Measurements from ENCODE around the gene HS3ST2. TPM values are rescaled to one million over a fixed set of nuclear protein-coding genes. Genes with fewer than 3 reads are reported as not detected.
"Not testable (repeated sequence)": the region's sequence is repeated elsewhere in the genome, so short reads cannot be mapped to it uniquely, and the experiment has no call there.

HS3ST2 gene
- total RNA-seq, 1 donor: not detected

DNA sequence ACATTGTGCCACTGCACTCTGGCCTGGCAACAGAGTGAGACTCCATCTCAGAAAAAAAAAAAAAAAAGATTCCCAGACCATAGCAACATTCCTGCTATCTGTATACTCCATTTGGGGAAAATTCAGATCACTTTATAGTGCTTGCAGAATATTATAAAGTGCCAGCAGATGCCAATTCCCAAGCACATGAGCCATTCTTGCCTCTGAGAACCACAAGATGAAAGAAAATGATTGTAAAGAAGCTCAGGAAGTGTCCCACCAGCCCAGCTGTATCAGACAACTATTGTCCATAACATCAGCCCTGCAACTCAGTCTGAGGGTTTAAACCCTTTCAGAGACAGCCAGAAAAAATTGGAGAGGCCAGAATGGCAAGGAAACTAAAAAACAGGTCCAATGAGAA, 69.0 kb downstream of the HS3ST2 start:
- no peak overlapping the region for H3K4me3 ChIP-seq (ENCODE audit: low read length)
- no peaks in the 10 kb centered on the region for H3K27me3 ChIP-seq (ENCODE audit: insufficient read depth, low read length)
- no peaks in the 10 kb centered on the region for H3K4me1 ChIP-seq (ENCODE audit: insufficient read depth, low read length)
- no peaks in the 10 kb centered on the region for H3K9me3 ChIP-seq (ENCODE audit: low read depth, low read length)

DNA sequence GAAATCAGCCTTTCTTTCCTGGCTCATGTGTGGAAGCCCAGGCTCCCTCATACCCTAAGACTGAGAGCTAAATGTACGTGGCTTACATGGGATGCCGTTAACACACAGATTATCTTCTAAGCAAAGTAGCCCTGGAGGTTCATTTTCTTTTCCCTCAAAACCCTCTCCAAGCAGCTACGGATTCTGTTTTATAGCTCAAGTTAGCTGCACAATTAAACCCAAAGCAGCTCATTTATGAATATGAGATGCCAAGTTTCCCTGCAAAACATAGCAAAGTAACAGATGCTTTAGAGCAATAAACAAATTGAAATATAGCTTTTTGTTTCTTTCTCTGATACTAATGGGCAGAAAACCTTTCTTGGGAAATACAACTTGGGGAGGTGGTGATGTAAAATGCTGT, 72.0 kb downstream of the HS3ST2 start:
- Histone ChIP-seq H3K4me1 (ENCODE audit: insufficient read depth, low read length) (no peaks in the 10 kb centered on the region), H3K4me3 (ENCODE audit: low read length) (no peak overlapping the region), H3K9me3 (ENCODE audit: low read depth, low read length) (no peaks in the 10 kb centered on the region), H3K27me3 (ENCODE audit: insufficient read depth, low read length) (no peaks in the 10 kb centered on the region)

DNA sequence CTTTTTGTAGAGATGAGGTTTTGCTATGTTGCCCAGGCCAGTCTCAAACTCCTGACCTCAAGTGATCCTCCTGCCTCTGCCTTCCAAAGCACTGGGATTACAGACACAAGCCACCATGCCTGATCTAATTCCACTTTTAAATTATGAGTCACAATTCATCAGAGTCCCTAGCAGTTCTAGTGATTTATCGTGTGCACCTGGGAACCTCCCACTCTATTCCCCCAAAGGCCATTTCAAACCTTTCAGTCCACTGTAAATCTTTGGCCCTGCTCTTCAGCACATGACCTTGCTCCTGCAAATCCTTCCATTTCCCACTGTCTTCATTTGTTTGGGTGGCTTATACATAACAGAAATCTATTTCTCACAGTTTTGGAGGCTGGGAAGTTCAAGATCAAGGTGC, 73.0 kb downstream of the HS3ST2 start:
- Histone ChIP-seq H3K27me3 (ENCODE audit: insufficient read depth, low read length) (no peaks in the 10 kb centered on the region), H3K4me3 (ENCODE audit: low read length) (no peak overlapping the region), H3K9me3 (ENCODE audit: low read depth, low read length) (no peaks in the 10 kb centered on the region), H3K4me1 (ENCODE audit: insufficient read depth, low read length) (no peaks in the 10 kb centered on the region)

DNA sequence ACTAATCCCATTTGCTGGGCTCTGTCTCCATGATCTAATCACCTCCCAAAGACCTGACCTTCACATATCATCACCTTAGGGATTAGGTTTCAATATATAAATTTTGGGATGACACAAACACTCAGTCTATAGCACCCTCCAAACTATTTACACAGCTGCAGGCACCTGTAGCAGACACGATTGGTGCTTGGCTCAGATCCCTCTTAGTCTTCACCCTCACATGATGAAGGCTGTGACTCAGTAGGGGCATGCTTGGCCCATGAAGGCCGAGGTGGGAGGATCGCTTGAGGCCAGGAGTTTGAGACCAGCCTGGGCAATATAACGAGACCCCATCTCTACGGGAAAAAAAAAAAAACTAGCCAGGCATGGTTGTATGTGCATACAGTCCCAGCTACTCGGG, 73.5 kb downstream of the HS3ST2 start:
- no peaks in the 10 kb centered on the region for H3K9me3 ChIP-seq (ENCODE audit: low read depth, low read length)
- H3K4me3 ChIP-seq (ENCODE audit: low read length): no peak overlapping the region
- H3K27me3 ChIP-seq (ENCODE audit: insufficient read depth, low read length): no peaks in the 10 kb centered on the region
- no peaks in the 10 kb centered on the region for H3K4me1 ChIP-seq (ENCODE audit: insufficient read depth, low read length)

DNA sequence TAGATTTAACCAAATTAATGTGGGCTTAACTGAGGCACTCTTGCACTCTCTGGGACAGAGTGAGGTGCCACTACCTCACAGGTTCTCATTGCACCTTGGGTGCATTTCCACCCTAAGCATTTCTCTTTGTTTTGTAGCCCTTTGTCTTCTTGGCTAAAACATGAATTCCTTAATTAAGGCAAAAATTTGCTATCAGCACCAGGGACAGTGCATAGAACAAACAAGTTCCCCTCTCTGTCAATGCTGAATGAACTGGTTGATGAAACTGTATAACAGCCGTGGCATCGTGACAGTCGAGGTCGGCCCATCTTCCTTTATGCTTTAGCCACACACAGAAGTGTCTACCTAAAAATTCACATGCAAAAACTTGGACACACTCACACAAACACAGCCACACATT, 74.8 kb downstream of the HS3ST2 start:
- Histone ChIP-seq H3K4me1 (ENCODE audit: insufficient read depth, low read length) (no peaks in the 10 kb centered on the region), H3K9me3 (ENCODE audit: low read depth, low read length) (no peaks in the 10 kb centered on the region), H3K27me3 (ENCODE audit: insufficient read depth, low read length) (no peaks in the 10 kb centered on the region), H3K4me3 (ENCODE audit: low read length) (no peak overlapping the region)

DNA sequence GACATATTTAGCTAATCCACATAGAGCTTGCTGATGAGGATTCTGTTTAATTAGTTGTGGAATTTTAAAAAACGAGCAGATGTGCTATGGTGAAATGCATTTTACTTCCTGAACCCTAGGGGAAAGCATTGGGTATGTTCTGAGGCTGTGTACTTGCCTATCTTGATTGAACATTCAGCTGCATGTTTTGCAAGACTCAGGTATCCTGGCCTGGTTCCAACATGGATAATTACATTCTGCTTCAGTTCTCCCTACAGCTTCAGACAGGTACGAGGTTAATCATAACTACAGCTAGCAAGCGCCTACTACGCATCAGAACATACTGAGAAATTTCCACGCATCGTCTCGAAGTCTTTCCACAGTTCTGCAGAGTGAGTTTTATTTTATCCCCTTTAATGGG, 77.0 kb downstream of the HS3ST2 start:
- Histone ChIP-seq H3K4me1 (ENCODE audit: insufficient read depth, low read length) (no peaks in the 10 kb centered on the region), H3K27me3 (ENCODE audit: insufficient read depth, low read length) (peaks cover 6% of the 10 kb centered on the region), H3K4me3 (ENCODE audit: low read length) (no peak overlapping the region), H3K9me3 (ENCODE audit: low read depth, low read length) (no peaks in the 10 kb centered on the region)

DNA sequence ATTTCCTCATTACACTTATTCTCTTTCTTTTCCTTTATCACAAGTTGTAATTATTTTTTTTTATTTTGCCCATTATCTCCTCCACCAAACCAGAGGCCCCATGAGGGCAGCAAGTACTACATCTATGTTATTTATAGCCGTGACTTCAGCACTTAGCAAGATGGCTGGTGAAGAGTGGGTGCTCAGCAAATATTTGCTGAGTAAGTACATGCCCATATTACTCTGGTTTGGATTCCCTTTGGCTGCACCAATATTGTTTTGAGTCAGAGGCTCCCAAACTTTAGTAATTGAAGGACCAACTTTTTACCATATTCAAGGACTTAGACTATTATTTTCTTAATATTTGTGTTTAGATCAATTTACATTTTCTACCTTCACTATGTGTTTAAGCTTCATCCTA, 83.2 kb downstream of the HS3ST2 start:
- H3K4me1 ChIP-seq (ENCODE audit: insufficient read depth, low read length): no peaks in the 10 kb centered on the region
- H3K9me3 ChIP-seq (ENCODE audit: low read depth, low read length): no peaks in the 10 kb centered on the region
- H3K27me3 ChIP-seq (ENCODE audit: insufficient read depth, low read length): peaks cover 20% of the 10 kb centered on the region
- no peak overlapping the region for H3K4me3 ChIP-seq (ENCODE audit: low read length)

DNA sequence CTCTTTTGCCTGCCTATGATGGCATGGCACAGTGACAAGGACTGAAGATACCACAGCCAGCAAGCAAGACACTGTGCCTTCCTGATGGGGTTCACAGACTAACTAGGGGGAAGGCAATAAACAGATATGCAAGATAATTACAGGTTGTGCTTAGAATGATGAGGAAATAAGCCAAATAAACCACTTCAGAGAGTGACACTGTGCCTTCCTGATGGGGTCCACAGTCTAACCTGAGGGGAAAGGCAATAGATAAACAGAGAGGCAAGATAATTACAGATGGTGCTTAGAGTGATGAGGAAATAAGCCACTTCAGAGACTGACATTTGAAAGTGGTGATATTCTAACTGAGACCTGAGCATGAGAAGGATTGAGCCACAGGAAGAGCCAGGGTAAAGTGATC, 84.2 kb downstream of the HS3ST2 start:
- Histone ChIP-seq H3K4me1 (ENCODE audit: insufficient read depth, low read length) (no peaks in the 10 kb centered on the region), H3K27me3 (ENCODE audit: insufficient read depth, low read length) (peaks cover 23% of the 10 kb centered on the region), H3K9me3 (ENCODE audit: low read depth, low read length) (no peaks in the 10 kb centered on the region), H3K4me3 (ENCODE audit: low read length) (no peak overlapping the region)

DNA sequence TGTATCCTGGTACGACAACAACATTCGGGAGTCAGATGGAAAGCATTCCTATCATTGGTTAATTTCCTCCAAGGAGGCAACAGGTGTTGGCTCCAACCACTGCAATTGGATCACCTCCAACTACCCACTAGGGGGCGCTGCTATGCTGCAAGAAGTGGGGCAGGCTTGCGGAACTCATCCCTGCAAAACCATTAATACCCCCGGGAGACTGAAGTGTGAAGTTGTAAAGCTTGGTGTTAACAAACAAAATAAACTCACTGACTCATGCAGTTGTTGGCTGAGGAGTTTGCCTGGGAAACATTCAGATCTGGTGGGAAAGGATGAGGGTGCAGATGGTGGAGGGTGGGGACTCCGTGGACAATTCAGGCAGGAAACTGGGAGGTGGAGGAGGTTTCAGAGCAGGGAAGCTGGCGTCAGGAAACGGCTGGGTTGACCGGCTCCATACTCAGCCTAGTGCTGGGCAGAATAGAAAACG, 84.9 kb downstream of the HS3ST2 start:
- no peaks in the 10 kb centered on the region for H3K4me1 ChIP-seq (ENCODE audit: insufficient read depth, low read length)
- peaks cover 25% of the 10 kb centered on the region for H3K27me3 ChIP-seq (ENCODE audit: insufficient read depth, low read length)
- no peaks in the 10 kb centered on the region for H3K9me3 ChIP-seq (ENCODE audit: low read depth, low read length)
- no peak overlapping the region for H3K4me3 ChIP-seq (ENCODE audit: low read length)

DNA sequence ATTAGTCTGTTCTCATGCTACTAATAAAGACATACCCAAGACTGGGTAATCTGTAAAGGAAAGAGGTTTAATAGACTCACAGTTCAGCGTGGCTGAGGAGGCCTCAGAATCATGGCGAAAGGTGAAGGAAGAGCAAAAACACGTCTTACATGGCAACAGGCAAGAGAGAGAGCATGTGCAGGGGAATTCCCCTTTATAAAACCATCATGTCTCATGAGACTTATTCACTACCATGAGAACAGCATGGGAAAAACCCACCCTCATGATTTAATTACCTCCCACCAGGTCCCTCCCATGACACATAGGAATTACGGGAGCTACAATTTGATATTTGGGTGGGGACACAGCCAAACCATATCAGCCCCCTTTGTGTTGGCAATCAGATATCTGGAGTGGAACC, 85.6 kb downstream of the HS3ST2 start:
- H3K9me3 ChIP-seq (ENCODE audit: low read depth, low read length); H3K4me3 ChIP-seq (ENCODE audit: low read length); H3K4me1 ChIP-seq (ENCODE audit: insufficient read depth, low read length): not testable (repeated sequence)
- H3K27me3 ChIP-seq (ENCODE audit: insufficient read depth, low read length): peaks cover 25% of the 10 kb centered on the region

DNA sequence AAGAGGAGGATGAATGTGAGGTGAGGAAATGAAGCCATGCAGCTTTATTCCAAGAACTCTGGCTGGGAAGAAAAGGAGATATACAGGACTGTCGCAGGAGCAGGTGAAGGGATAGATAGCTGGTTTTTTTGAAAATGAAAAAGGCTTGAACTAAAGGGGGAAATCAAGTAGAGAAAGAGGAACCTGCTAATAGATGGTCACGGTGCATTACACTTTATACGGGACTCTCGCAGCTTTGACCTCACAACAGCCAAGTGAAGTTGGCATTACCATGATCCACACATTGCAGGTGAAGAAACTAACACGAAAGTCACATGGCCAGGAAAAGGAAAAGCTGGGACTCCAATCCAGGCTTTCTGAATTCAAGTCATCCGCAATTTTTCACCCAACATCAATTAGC, 86.9 kb downstream of the HS3ST2 start:
- Histone ChIP-seq H3K4me3 (ENCODE audit: low read length) (no peak overlapping the region), H3K4me1 (ENCODE audit: insufficient read depth, low read length) (no peaks in the 10 kb centered on the region), H3K27me3 (ENCODE audit: insufficient read depth, low read length) (peaks cover 20% of the 10 kb centered on the region), H3K9me3 (ENCODE audit: low read depth, low read length) (no peaks in the 10 kb centered on the region)

DNA sequence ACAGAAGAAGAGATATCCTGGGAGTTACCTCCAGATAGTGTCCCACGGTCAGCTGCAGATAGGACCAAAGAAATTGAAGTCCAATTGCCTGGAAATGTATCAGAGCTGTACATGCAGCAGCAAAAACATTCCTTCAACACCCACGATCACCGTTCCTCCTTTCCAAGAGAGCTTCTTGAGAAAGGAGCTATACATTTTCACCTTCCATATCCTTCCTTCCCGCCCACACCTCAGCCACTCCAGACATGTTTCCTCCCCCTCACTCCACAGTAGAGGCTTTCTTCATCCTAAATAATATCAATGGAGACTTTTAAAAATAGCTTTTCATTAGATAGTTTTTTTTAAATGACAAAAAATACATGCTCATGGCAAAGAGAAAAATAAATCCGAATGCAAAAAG, 87.6 kb downstream of the HS3ST2 start:
- Histone ChIP-seq H3K4me1 (ENCODE audit: insufficient read depth, low read length) (no peaks in the 10 kb centered on the region), H3K27me3 (ENCODE audit: insufficient read depth, low read length) (peaks cover 15% of the 10 kb centered on the region), H3K4me3 (ENCODE audit: low read length) (no peak overlapping the region), H3K9me3 (ENCODE audit: low read depth, low read length) (no peaks in the 10 kb centered on the region)

DNA sequence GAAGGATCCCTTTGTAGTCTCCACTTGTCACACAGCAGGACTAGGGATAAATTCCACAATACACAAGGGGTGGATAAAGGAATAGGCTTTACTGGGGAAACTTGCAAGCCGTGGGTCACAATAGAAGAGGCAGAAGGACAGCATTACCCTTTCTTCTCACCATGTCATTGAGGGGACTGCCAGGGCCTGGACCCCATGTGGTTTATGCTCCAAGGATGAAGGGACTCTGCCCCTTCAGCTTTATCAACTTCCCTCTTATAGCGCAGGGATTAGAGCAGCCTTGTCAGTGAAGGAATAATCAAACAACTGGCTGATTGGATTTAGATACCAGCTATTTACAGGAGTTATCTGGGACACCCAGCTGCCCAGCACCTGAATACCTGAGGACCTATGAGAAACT, 89.8 kb downstream of the HS3ST2 start:
- Histone ChIP-seq H3K9me3 (ENCODE audit: low read depth, low read length) (no peaks in the 10 kb centered on the region), H3K27me3 (ENCODE audit: insufficient read depth, low read length) (peaks cover 5% of the 10 kb centered on the region), H3K4me1 (ENCODE audit: insufficient read depth, low read length) (no peaks in the 10 kb centered on the region), H3K4me3 (ENCODE audit: low read length) (no peak overlapping the region)

DNA sequence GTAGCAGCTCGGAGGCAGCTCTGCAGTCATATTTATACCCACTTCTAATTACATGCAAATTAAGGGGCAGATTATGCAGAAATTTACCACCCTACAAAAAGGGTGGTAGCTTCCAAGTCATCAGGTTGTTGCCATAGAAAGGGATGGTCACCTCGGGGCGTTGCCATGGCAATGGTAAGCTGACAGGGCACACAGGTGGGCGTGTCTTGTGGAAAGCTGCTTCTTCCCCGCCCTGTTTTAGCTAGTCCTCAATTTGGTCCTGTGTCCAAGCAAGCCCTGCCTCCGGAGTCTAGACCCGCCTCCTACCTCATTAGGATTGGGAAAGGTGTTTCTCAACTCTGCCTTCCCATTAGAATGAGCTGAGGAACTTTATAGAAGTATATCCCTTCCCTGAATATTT, 98.7 kb downstream of the HS3ST2 start:
- no peaks in the 10 kb centered on the region for H3K9me3 ChIP-seq (ENCODE audit: low read depth, low read length)
- no peaks in the 10 kb centered on the region for H3K4me1 ChIP-seq (ENCODE audit: insufficient read depth, low read length)
- no peaks in the 10 kb centered on the region for H3K27me3 ChIP-seq (ENCODE audit: insufficient read depth, low read length)
- H3K4me3 ChIP-seq (ENCODE audit: low read length): no peak overlapping the region

DNA sequence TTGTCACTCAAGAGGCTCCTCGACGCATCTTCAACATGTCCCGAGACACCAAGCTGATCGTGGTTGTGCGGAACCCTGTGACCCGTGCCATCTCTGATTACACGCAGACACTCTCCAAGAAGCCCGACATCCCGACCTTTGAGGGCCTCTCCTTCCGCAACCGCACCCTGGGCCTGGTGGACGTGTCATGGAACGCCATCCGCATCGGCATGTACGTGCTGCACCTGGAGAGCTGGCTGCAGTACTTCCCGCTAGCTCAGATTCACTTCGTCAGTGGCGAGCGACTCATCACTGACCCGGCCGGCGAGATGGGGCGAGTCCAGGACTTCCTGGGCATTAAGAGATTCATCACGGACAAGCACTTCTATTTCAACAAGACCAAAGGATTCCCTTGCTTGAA, 101.0 kb downstream of the HS3ST2 start:
- Histone ChIP-seq H3K4me1 (ENCODE audit: insufficient read depth, low read length) (no peaks in the 10 kb centered on the region), H3K9me3 (ENCODE audit: low read depth, low read length) (no peaks in the 10 kb centered on the region), H3K4me3 (ENCODE audit: low read length) (no peak overlapping the region), H3K27me3 (ENCODE audit: insufficient read depth, low read length) (no peaks in the 10 kb centered on the region)

DNA sequence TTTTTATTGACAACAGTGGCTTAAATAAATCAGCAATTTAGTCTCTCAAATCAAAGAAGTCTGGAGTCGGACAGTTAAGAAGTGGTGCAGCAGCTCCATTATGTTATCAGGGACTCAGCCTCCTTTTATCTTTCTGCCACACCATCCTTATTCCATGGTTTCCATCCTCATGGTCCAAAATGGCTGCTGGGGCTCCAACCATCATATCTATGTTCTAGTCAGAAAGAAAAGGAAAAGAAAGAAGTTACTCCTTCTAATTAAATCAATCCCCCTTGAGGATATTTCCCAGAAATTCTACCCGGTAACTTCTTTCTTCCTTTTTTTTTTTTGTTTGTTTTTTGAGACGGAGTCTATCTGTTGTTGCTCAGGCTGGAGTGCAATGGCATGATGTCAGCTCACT, 109.5 kb downstream of the HS3ST2 start:
- no peaks in the 10 kb centered on the region for H3K27me3 ChIP-seq (ENCODE audit: insufficient read depth, low read length)
- no peaks in the 10 kb centered on the region for H3K9me3 ChIP-seq (ENCODE audit: low read depth, low read length)
- no peak overlapping the region for H3K4me3 ChIP-seq (ENCODE audit: low read length)
- no peaks in the 10 kb centered on the region for H3K4me1 ChIP-seq (ENCODE audit: insufficient read depth, low read length)

DNA sequence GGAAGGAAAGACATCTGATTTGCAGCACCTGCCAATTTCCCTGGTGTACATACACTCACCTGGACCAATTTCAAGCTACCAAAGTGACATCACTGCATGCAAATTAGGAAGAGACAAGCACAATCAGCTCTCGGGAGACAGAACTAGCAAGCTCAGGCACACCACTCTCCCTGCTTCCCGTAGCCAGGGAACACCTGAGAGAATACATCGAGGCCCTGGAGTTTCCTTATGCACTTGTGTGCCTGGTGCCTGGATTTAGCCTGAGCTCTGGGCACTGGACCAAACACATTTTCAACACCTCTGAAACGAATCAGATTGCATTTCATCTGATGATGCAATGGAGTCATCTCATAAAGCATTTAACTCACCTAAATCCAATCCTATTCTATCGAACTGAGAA, 110.5 kb downstream of the HS3ST2 start:
- Histone ChIP-seq H3K4me3 (ENCODE audit: low read length) (no peak overlapping the region), H3K9me3 (ENCODE audit: low read depth, low read length) (no peaks in the 10 kb centered on the region), H3K4me1 (ENCODE audit: insufficient read depth, low read length) (no peaks in the 10 kb centered on the region), H3K27me3 (ENCODE audit: insufficient read depth, low read length) (no peaks in the 10 kb centered on the region)

Data from mononuclear cell (primary cell).